Left lung (tissue), 10 donors: Measurements from ENCODE around the gene CDC25B. TPM values are rescaled to one million over a fixed set of nuclear protein-coding genes. Genes with fewer than 3 reads are reported as not detected.

Experiments
- ATAC-seq: fragments of 200-7000 bp; cut with Tn5 transposase; one replicate; pipeline ENCODE4 v1.9.1; 2020; ENCODE audit warnings: moderate library complexity
- DNase-seq, 4 donors: peaks; one replicate each; pipeline ENCODE4 v3.0.0-alpha.2; 2013 to 2020
- H3K27ac ChIP-seq, 2 donors: fragments of 200-600 bp; sonication (generic) in 1 of 2; one replicate each; pipeline versions ENCODE4 v1.5.0 to v1.8.0; 2020 to 2021
- H3K27me3 ChIP-seq, 2 donors: fragments of 200-600 bp; sonication (generic) in 1 of 2; one replicate each; pipeline versions ENCODE4 v1.5.0 to v1.8.0; 2020 to 2021
- H3K36me3 ChIP-seq, 2 donors: fragments of 200-600 bp; sonication (generic) in 1 of 2; one replicate each; pipeline versions ENCODE4 v1.5.0 to v1.8.0; 2020 to 2021
- H3K4me1 ChIP-seq, 2 donors: fragments of 200-600 bp; one replicate each; pipeline ENCODE4 v1.8.0; 2021
- H3K4me3 ChIP-seq, 2 donors: fragments of 200-600 bp; sonication (generic) in 1 of 2; one replicate each; pipeline versions ENCODE4 v1.5.0 to v1.8.0; 2020 to 2021; ENCODE audit warnings: mild to moderate bottlenecking in 1 of 2
- H3K9me3 ChIP-seq, 2 donors: fragments of 200-600 bp; sonication (generic) in 1 of 2; one replicate each; pipeline versions ENCODE4 v1.5.0 to v1.8.0; 2020 to 2021
- CTCF ChIP-seq, 2 donors: fragments of 200-600 bp; sonication (generic) in 1 of 2; IDR thresholded peaks; one replicate each; pipeline versions ENCODE4 v1.5.0 to v1.8.0; 2021; ENCODE audit warnings: antibody characterized with exemption in 2 of 2
- intact Hi-C, 2 donors: fragments of 100-400 bp; cut with DNase I; formaldehyde crosslinking; loops; one replicate each; pipeline versions ENCODE4 v1.11.2 to v1.14.2; 2022
- polyA plus RNA-seq, 6 donors: library from polyadenylated mRNA; unstranded; fragments of 120-200 nt; gene quantifications; one replicate each; pipeline ENCODE4 v1.2.1, GENCODE V29; 2013; ENCODE audit not compliant: insufficient read length in 6 of 6
- total RNA-seq, 2 donors: library from RNA; stranded (reverse); fragmentation: NEBNext Ultra II Directional; extraction: Animal tissue kit (Norgen Biotek cat#: 25700); gene quantifications; one replicate each; pipeline ENCODE4 v1.2.1, GENCODE V29; 2021
- donor health status: DM: no; HTN: yes; CAD: no.
- donor health status: DM: no; HTN: no; CAD: no.

CDC25B gene
- total and polyA plus RNA-seq, 8 donors, result 50.8 to 121 (median 60.4) TPM

GRCh38 chr20:3785240-3786125 lies 10.6 kb upstream of the CDC25B start:
- Histone ChIP-seq H3K36me3 (peaks cover 0 to 11% of the 10 kb centered on the region in 2 donors), H3K27me3 (no peaks in the 10 kb centered on the region), H3K4me3 (peak overlapping the region; percentile 69 to 73), H3K27ac (peak overlapping the region; percentile 79 to 82), H3K4me1 (peaks cover 29 to 78% of the 10 kb centered on the region in 2 donors), H3K9me3 (no peaks in the 10 kb centered on the region)
- peak; percentile 2 for ATAC-seq
- DNase-seq, result peak in 1 of 4 donors; percentile 80
- no peak for TF ChIP-seq CTCF (IDR thresholded peaks at IDR 0.05)
- intact Hi-C loops, result no loop called here

- Histone ChIP-seq H3K27me3 (no peaks in the 10 kb centered on the region), H3K36me3 (peaks cover 0 to 11% of the 10 kb centered on the region in 2 donors), H3K27ac (peak overlapping the region; percentile 79 to 82), H3K9me3 (no peaks in the 10 kb centered on the region), H3K4me3 (peak overlapping the region; percentile 69 to 73), H3K4me1 (peaks cover 29 to 72% of the 10 kb centered on the region in 2 donors)
- TF ChIP-seq CTCF (IDR thresholded peaks at IDR 0.05), result no peak
- DNase-seq (peak in 2 of 4 donors; percentile 51 to 86), ATAC-seq (peak; percentile 3)
- intact Hi-C loops, result no loop called here
These were observed 10.0 kb upstream of the CDC25B start for GRCh38 chr20:3786126-3786484.

- DNase-seq (peak; percentile 84 to 97 (median 90)), ATAC-seq (peak; percentile 96)
- no peaks in the 10 kb centered on the region for H3K27me3 ChIP-seq
- peak within 1 kb of the TSS; percentile 79 to 82 for H3K27ac ChIP-seq
- peak within 1 kb of the TSS; percentile 69 to 73 for H3K4me3 ChIP-seq
- H3K4me1 ChIP-seq, result peaks cover 29 to 66% of the 10 kb centered on the region in 2 donors
- intact Hi-C loops, result no loop called here
- H3K9me3 ChIP-seq, result no peaks in the 10 kb centered on the region
- peaks cover 0 to 11% of the 10 kb centered on the region in 2 donors for H3K36me3 ChIP-seq
- peak; percentile 85 to 90 for TF ChIP-seq CTCF (IDR thresholded peaks at IDR 0.05)
These were observed 9.3 kb upstream of the CDC25B start, which contains the start of gene CENPB for GRCh38 chr20:3786665-3787323. Gene CENPB, minus strand, starts transcription at chr20:3786740. Its CDS starts 257 bp downstream, at chr20:3786483.

GRCh38 chr20:3787324-3788014 lies 8.6 kb upstream of the CDC25B start:
- no peak for TF ChIP-seq CTCF (IDR thresholded peaks at IDR 0.05)
- Histone ChIP-seq H3K4me1 (peaks cover 29 to 61% of the 10 kb centered on the region in 2 donors), H3K27ac (peak overlapping the region in 1 of 2 donors; percentile 41), H3K27me3 (no peaks in the 10 kb centered on the region), H3K9me3 (no peaks in the 10 kb centered on the region), H3K4me3 (peak overlapping the region; percentile 25 to 36), H3K36me3 (peaks cover 0 to 11% of the 10 kb centered on the region in 2 donors)
- intact Hi-C loops, result no loop called here
- ATAC-seq, result no peak
- no peak for DNase-seq
